GM18873 (cell line): Measurements from ENCODE around the gene SDK1.

Experiments used
- ATAC-seq: cut with Tn5 transposase; IDR thresholded peaks from one replicate; pipeline ENCODE4 v1.9.1; 2021; ENCODE audit warnings: mild to moderate bottlenecking, moderate library complexity, moderate number of reproducible peaks; ENCODE audit not compliant: unreplicated experiment, low FRiP score

SDK1 gene

GRCh38 chr7:4102231-4102841 is 801.3 kb downstream of the SDK1 start:
- no peak for ATAC-seq

- no peak for ATAC-seq
These were observed 802.5 kb downstream of the SDK1 start for GRCh38 chr7:4103352-4104091.

- ATAC-seq, result no peak
These were observed 806.8 kb downstream of the SDK1 start for GRCh38 chr7:4107839-4108238.

- no peak for ATAC-seq
These were observed 807.9 kb downstream of the SDK1 start for GRCh38 chr7:4108951-4109350.

DNA sequence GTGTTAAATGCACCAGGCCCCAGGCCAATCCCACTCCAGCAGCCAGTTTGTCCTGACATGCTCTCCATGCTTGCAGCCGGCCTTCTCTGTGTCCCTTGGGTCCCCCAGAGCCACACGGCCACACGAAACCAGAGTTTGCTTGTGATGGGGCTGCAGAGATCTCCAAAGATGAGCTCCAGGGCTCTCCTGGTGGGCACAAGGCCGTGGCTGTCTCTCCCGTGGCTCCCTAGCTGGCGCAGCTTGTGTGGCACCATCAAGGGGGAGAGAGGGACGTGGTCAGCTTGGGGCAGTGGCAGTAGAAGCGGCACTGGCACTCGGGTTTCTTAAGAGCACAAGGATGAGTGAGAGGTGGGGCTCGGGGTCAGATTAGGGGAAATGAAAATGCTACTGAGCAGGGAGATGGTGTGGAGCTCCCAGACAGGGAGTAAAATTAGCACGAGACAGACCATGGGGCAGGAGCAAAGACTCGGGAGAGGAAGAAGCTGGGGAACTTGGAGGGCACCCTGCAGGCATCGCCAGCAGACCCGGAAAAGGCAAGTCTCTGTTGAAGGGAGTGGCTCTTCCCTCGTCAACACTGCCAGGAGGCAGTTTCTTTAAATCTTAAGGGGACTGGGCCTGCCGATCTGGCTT is 808.5 kb downstream of the SDK1 start:
- no peak for ATAC-seq

DNA sequence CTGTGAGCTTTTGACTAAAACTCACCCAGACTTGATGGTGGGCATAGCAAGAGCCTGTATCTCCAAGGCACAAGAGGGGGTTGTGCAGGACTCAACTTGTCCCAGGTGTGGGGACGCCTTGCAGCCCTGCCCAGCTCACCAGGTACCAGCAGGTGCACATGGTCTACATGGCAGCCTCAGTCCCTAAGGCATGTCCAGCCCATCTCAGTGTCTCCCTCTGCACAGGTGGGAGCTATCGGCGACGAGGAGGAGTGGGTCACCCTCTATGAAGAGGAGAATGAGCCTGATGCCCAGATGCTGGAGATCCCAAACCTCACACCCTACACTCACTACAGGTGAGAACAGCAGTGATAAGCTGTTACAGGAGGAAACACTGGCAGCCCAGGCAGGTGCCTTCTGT is 809.4 kb downstream of the SDK1 start:
- no peak for ATAC-seq

- ATAC-seq, result no peak
These were observed 810.1 kb downstream of the SDK1 start for GRCh38 chr7:4111166-4111565.

DNA sequence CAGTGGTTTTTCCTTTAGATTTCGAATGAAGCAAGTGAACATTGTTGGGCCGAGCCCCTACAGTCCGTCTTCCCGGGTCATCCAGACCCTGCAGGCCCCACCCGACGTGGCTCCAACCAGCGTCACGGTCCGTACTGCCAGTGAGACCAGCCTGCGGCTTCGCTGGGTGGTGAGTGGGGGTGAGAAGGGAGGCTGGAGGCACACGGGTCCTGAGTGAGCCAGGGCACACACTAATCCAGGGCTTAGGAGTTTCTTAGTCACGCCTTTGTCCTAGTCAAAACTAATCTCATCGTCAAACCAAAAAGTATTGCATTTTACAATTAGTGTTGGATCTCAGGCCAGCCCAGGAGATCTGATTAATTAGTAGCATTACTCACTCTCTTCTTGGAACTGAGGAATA is 812.2 kb downstream of the SDK1 start:
- no peak for ATAC-seq

- no peak for ATAC-seq
These were observed 812.9 kb downstream of the SDK1 start for GRCh38 chr7:4113976-4114375.

GRCh38 chr7:4115442-4115841 is 814.4 kb downstream of the SDK1 start:
- no peak for ATAC-seq

GRCh38 chr7:4115941-4116610 is 815.0 kb downstream of the SDK1 start:
- ATAC-seq, result no peak

DNA sequence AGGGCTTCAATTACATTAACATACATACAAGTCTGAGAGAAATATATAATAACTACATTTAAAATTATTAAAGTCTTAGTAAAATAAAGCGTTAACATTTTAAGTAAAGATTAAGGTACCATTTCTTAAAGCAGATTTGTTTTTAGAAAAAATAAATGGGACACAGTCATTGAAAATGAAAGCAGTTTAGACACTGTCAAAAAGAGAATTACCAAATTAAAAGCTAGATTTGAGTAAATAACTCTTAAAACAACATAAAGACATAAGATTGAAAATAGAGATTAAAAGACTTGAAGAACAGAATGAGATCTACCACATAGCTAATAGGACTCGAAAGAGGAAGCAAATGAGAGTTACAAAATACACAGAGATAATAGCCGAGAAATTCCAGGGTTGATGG is 818.8 kb downstream of the SDK1 start:
- no peak for ATAC-seq

- ATAC-seq, result no peak
These were observed 822.3 kb downstream of the SDK1 start for GRCh38 chr7:4123346-4123745.

- no peak for ATAC-seq
These were observed 822.8 kb downstream of the SDK1 start for GRCh38 chr7:4123823-4124222.

DNA sequence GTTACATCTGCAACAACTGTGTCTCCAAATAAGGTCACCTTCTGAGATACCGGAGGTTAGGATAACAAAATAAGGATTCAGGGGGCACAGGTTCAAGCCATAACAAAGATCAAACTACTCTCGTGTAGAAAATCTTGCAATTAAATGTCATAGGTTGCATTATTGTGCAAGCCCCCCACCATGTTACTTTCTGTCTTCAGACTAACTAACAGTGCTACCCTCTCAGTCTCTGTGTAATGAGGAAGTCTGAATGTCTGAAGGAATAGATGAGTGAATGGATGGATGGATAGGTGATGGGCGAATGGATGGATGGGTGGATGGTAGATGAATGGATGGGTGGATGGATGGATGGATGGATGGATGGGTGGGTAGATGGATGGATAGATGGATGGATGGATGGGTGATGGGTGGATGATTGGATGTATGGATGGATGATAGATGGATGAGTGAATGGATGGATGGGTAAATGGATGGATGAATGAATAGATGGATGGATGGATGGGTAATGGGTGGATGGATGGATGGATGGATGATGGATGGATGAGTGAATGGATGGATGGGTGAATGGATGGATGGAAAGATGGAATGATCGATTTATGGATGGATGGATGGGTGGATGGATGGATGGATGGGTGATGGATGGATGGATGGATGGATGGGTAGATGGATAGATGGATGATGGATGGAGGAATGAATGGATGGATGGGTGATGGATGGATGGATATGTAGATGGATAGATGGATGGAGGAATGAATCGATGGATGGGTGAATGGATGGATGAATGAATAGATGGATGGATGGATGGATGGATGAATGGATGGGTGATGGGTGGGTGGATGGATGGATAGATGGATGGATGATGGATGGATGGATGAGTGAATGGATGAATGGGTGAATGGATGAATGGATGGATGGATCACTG is 823.8 kb downstream of the SDK1 start:
- no peak for ATAC-seq

DNA sequence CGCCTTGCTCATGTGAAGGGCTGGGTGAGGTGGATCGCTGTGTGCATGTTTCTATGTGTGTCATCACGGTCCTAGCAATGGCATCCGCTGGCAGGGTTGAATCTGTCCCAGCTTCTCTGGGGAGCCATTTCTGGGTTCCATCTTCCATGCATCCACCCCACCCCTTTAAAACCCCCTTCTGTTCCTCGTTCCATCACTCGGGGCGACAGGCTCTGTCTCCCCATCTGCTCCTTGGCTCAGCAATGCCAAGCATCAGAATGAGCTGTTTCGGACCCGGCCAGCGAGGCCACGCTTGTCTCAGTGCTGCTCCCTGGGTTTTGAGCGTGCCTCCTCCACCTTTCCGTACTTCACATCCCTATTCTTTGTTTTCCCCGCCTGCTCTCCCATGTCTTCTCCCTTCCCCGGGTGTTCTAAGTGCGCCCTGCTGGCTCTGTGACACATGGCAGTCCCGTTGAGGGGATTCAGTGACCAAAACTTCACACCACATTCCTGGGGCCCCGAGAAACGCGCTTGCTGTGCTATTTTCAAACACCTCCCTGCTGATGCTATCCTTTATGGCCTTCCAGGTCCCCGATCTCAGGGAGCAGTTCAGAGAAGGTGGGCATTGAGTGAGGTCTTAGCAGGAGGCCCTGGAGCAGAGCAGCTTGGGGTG is 827.0 kb downstream of the SDK1 start:
- ATAC-seq, result no peak

GRCh38 chr7:4129481-4130122 is 828.5 kb downstream of the SDK1 start:
- no peak for ATAC-seq

DNA sequence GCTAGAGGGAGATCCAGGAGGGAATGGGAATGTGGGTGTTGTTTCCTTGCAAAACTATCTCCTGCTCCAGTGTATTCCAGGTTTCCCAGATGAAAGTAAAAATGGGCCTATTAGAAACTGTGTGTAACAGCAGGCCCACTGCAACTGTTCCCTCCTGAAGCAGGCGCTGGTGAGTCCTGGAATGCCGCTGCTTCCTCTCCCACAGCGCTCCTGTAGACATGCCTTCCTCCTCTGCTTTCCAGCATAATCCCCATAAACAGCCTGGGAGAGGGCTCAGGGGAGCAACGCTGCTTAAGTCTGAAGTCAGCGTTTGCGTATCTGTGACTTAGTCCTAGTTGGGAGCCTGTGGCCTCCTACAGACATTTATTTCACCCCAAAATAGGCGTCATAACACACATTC is 830.0 kb downstream of the SDK1 start:
- no peak for ATAC-seq

- ATAC-seq, result no peak
These were observed 831.2 kb downstream of the SDK1 start for GRCh38 chr7:4132221-4132620.
